Measurements from ENCODE around the gene PDIA5. TPM values are rescaled to one million over a fixed set of nuclear protein-coding genes. Genes with fewer than 3 reads are reported as not detected.
A peak's percentile ranks its signal among the peaks of the same experiment; 100 is the strongest.

The PDIA5 gene
- total RNA-seq, 4 donors from 2014 or later = 34.0 to 52.4 (median 44.6) TPM

GRCh38 chr3:123186695-123187094 lies 119.9 kb downstream of the PDIA5 start:
- H3K27ac ChIP-seq = no peak overlapping the region
- H3K9me3 ChIP-seq = no peaks in the 10 kb centered on the region
- H3K4me3 ChIP-seq (replicated peaks in 1 of 3) = no peak overlapping the region
- no peaks in the 10 kb centered on the region for H3K36me3 ChIP-seq
- DNase-seq = no peak
- no peaks in the 10 kb centered on the region for H3K27me3 ChIP-seq
- 78 to 83% methylated on average over 2 of the region's 2 CpGs for WGBS, 2 donors
- no peaks in the 10 kb centered on the region for H3K4me1 ChIP-seq
- no peak for TF ChIP-seq POLR2A (IDR thresholded peaks at IDR 0.05)
- TF ChIP-seq CTCF (IDR thresholded peaks at IDR 0.05) = no peak
- intact Hi-C loops (cut with DNase I) = no loop called here

- Histone ChIP-seq H3K9me3 (no peaks in the 10 kb centered on the region), H3K4me1 (no peaks in the 10 kb centered on the region), H3K27me3 (no peaks in the 10 kb centered on the region), H3K27ac (no peak overlapping the region), H3K4me3 (replicated peaks in 1 of 3) (no peak overlapping the region), H3K36me3 (no peaks in the 10 kb centered on the region)
- intact Hi-C loops (cut with DNase I) = no loop called here
- WGBS, 2 donors = 88 to 90% methylated on average over 6 of the region's 6 CpGs
- no peak for DNase-seq
- TF ChIP-seq CTCF (IDR thresholded peaks at IDR 0.05) (no peak), POLR2A (IDR thresholded peaks at IDR 0.05) (no peak)
Observed at GRCh38 chr3:123188058-123188457, 121.2 kb downstream of the PDIA5 start.

GRCh38 chr3:123193448-123194101 lies 126.8 kb downstream of the PDIA5 start:
- intact Hi-C loops (cut with DNase I) = no loop called here
- 87% methylated on average over 5 of the region's 5 CpGs for WGBS, 2 donors
- no peaks in the 10 kb centered on the region for H3K36me3 ChIP-seq
- H3K4me1 ChIP-seq = no peaks in the 10 kb centered on the region
- DNase-seq = no peak
- no peak overlapping the region for H3K4me3 ChIP-seq (replicated peaks in 1 of 3)
- no peak overlapping the region for H3K27ac ChIP-seq
- H3K9me3 ChIP-seq = no peaks in the 10 kb centered on the region
- H3K27me3 ChIP-seq = no peaks in the 10 kb centered on the region
- TF ChIP-seq CTCF (IDR thresholded peaks at IDR 0.05) = no peak
- no peak for TF ChIP-seq POLR2A (IDR thresholded peaks at IDR 0.05)

- Histone ChIP-seq H3K27me3 (no peaks in the 10 kb centered on the region), H3K4me3 (replicated peaks in 1 of 3) (no peak overlapping the region), H3K36me3 (no peaks in the 10 kb centered on the region), H3K4me1 (no peaks in the 10 kb centered on the region), H3K27ac (no peak overlapping the region), H3K9me3 (no peaks in the 10 kb centered on the region)
- peak; percentile 20 to 26 for DNase-seq
- intact Hi-C loops (cut with DNase I) = no loop called here
- TF ChIP-seq CTCF (IDR thresholded peaks at IDR 0.05) = peak in 3 of 6 experiments; percentile 7 to 60 (median 19)
- TF ChIP-seq POLR2A (IDR thresholded peaks at IDR 0.05) = no peak
- 27 to 41% methylated on average over 10 of the region's 10 CpGs for WGBS, 2 donors
Observed at GRCh38 chr3:123194552-123194951, 127.7 kb downstream of the PDIA5 start.

GRCh38 chr3:123198372-123198771 lies 131.5 kb downstream of the PDIA5 start:
- DNase-seq = no peak
- Histone ChIP-seq H3K4me3 (replicated peaks in 1 of 3) (no peak overlapping the region), H3K27me3 (no peaks in the 10 kb centered on the region), H3K27ac (no peak overlapping the region), H3K9me3 (no peaks in the 10 kb centered on the region), H3K36me3 (no peaks in the 10 kb centered on the region), H3K4me1 (peaks cover 5 to 9% of the 10 kb centered on the region in 2 donors)
- 95 to 96% methylated on average over 1 of the region's 1 CpG for WGBS, 2 donors
- intact Hi-C loops (cut with DNase I) = no loop called here
- TF ChIP-seq CTCF (IDR thresholded peaks at IDR 0.05) = no peak
- TF ChIP-seq POLR2A (IDR thresholded peaks at IDR 0.05) = no peak
